B cell (primary cell): ENCODE measurements around the gene CDH13. TPM values are rescaled to one million over a fixed set of nuclear protein-coding genes. Genes with fewer than 3 reads are reported as not detected.
A peak's percentile ranks its signal among the peaks of the same experiment; 100 is the strongest.

Source experiments
- ATAC-seq: fragments of 200-7000 bp; cut with Tn5 transposase; one replicate; pipeline ENCODE4 v1.10.0; 2021; ENCODE audit warnings: low read depth, mild to moderate bottlenecking, moderate number of reproducible peaks, moderate library complexity
- CTCF ChIA-PET: fragments of 350-600 bp; sonication (Branson Sonifier 250); formaldehyde crosslinking; loops from one replicate; lab custom pipeline; 2021; ENCODE audit warnings: antibody characterized with exemption, inconsistent platforms; lab: Charles Lee
- POLR2A ChIA-PET: fragments of 350-600 bp; sonication (Branson Sonifier 250); formaldehyde crosslinking; loops from one replicate; lab custom pipeline; 2021; ENCODE audit warnings: antibody characterized with exemption; lab: Charles Lee
- DNase-seq: peaks from one replicate; pipeline ENCODE4 v3.0.0; 2013
- H2AFZ ChIP-seq: 2 replicates; pipeline ENCODE4 v1.6.1; 2012; ENCODE audit warnings: mild to moderate bottlenecking, low read depth, low read length; ENCODE audit not compliant: insufficient read depth, poor library complexity, severe bottlenecking
- H3K27ac ChIP-seq, 2 donors: 1 replicate in 1 of 2; 2 replicates in 1 of 2; pipeline ENCODE4 v1.5.1; 2012 to 2013; ENCODE audit warnings: low read length in 2 of 2, mild to moderate bottlenecking in 2 of 2, moderate library complexity in 1 of 2
- H3K27me3 ChIP-seq, 4 experiments: fragments of 200-600 bp in 1 of 4; sonication (generic) in 1 of 4; replicated peaks in 1 of 4; 1 replicate in 2 of 4; 2 replicates in 2 of 4; pipeline versions ENCODE4 v1.6.1 to v1.7.0; 2013 to 2016; ENCODE audit warnings: low read length in 3 of 4, mild to moderate bottlenecking in 2 of 4, mixed read lengths in 1 of 4, moderate library complexity in 1 of 4; ENCODE audit not compliant: insufficient read depth in 4 of 4, control insufficient read depth in 3 of 4; ENCODE audit errors: control extremely low read depth in 1 of 4
- H3K36me3 ChIP-seq, 2 experiments: replicated peaks in 1 of 2; 1 replicate in 1 of 2; 2 replicates in 1 of 2; pipeline versions ENCODE4 v1.6.1 to v1.7.1; 2013; ENCODE audit warnings: low read length in 1 of 2; ENCODE audit not compliant: insufficient read depth in 2 of 2, control insufficient read depth in 1 of 2; ENCODE audit errors: control extremely low read depth in 1 of 2, extremely low read depth in 1 of 2
- H3K4me1 ChIP-seq, 2 donors: fragments of 200-600 bp in 1 of 2; sonication (generic) in 1 of 2; 1 replicate in 1 of 2; 2 replicates in 1 of 2; pipeline versions ENCODE4 v1.5.1 to v1.6.1; 2013 to 2017; ENCODE audit warnings: low read length in 2 of 2; ENCODE audit not compliant: control insufficient read depth in 2 of 2, insufficient read depth in 2 of 2
- H3K4me2 ChIP-seq: replicated peaks from 2 replicates; pipeline ENCODE3; 2012; ENCODE audit warnings: mild to moderate bottlenecking, low read depth, low read length; ENCODE audit not compliant: poor library complexity, severe bottlenecking
- H3K4me3 ChIP-seq, 5 experiments: fragments of 200-600 bp in 1 of 5; sonication (generic) in 1 of 5; 1 replicate in 3 of 5; 2 replicates in 2 of 5; pipeline versions ENCODE4 v1.5.1 to v1.7.0; 2011 to 2016; ENCODE audit warnings: low read length in 4 of 5, mild to moderate bottlenecking in 4 of 5, low read depth in 2 of 5, control low read depth in 1 of 5, moderate library complexity in 1 of 5; ENCODE audit not compliant: insufficient read depth in 1 of 5; ENCODE audit errors: control extremely low read depth in 1 of 5, extremely low read depth in 1 of 5
- H3K79me2 ChIP-seq: fragments of 200-600 bp; sonication (generic); one replicate; pipeline ENCODE4 v1.6.0; 2016; ENCODE audit warnings: low read length; ENCODE audit not compliant: control insufficient read depth, insufficient read depth
- H3K9ac ChIP-seq: fragments of 200-600 bp; sonication (generic); 2 replicates; pipeline ENCODE4 v1.6.1; 2017; ENCODE audit warnings: mild to moderate bottlenecking, low read length, moderate library complexity
- H3K9me3 ChIP-seq, 3 donors: one replicate each; pipeline versions ENCODE4 v1.6.1 to v1.7.1; 2013; ENCODE audit warnings: low read length in 2 of 3; ENCODE audit not compliant: control insufficient read depth in 2 of 3, insufficient read depth in 1 of 3; ENCODE audit errors: control extremely low read depth in 1 of 3
- H4K20me1 ChIP-seq: 2 replicates; pipeline ENCODE4 v1.6.0; 2012; ENCODE audit warnings: mild to moderate bottlenecking, low read length; ENCODE audit not compliant: insufficient read depth, control insufficient read depth, poor library complexity, severe bottlenecking
- H3K27ac Mint-ChIP-seq: one replicate; pipeline ENCODE4 v1.8.0; 2021; ENCODE audit warnings: mixed read lengths
- H3K27me3 Mint-ChIP-seq: one replicate; pipeline ENCODE4 v1.8.0; 2021; ENCODE audit warnings: mixed read lengths
- H3K4me1 Mint-ChIP-seq: one replicate; pipeline ENCODE4 v1.8.0; 2021; ENCODE audit warnings: mixed read lengths
- H3K4me3 Mint-ChIP-seq: one replicate; pipeline ENCODE4 v1.8.0; 2021; ENCODE audit warnings: mixed read lengths
- H3K9me3 Mint-ChIP-seq: one replicate; pipeline ENCODE4 v1.8.0; 2022; ENCODE audit warnings: mixed read lengths; ENCODE audit not compliant: insufficient read depth
- EZH2 ChIP-seq: IDR thresholded peaks from 2 replicates; pipeline ENCODE4 v1.6.1; 2012; ENCODE audit warnings: borderline replicate concordance, low read depth, mild to moderate bottlenecking, moderate library complexity, low read length; ENCODE audit not compliant: insufficient read depth, poor library complexity, severe bottlenecking
- WGBS: methylation state at CpG from one replicate; pipeline ENCODE4 v1.1.5; 2013; ENCODE audit warnings: missing lambda C conversion rate; ENCODE audit not compliant: insufficient coverage; 5-methylcytosine and 5-hydroxymethylcytosine counted together
- intact Hi-C: fragments of 100-400 bp; cut with micrococcal nuclease; formaldehyde crosslinking; loops from one replicate; pipeline ENCODE4 v1.10.0; 2022
- polyA plus RNA-seq: library from polyadenylated mRNA; depleted of rRNA; stranded (reverse); fragments of >200 nt; gene quantifications from 2 replicates; pipeline ENCODE4 v1.2.3, GENCODE V29; 2012
- total RNA-seq, 2 donors: library from RNA; stranded (reverse); fragments of 120-200 nt in 1 of 2; gene quantifications; 1 replicate in 1 of 2; 2 replicates in 1 of 2; pipeline versions ENCODE4 v1.2.3 to v1.2.4, GENCODE V29; 2013 to 2022
- TF ChIP-seq, protein P1 (sequence below): fragments of 200-600 bp; IDR thresholded peaks from one replicate; pipeline ENCODE4 v1.8.0; 2022; ENCODE audit warnings: antibody characterized with exemption, mild to moderate bottlenecking

Gene CDH13
- total and polyA plus RNA-seq, 2 donors (not counting 1 experiment from before 2014, with no cell fraction given): not detected

DNA sequence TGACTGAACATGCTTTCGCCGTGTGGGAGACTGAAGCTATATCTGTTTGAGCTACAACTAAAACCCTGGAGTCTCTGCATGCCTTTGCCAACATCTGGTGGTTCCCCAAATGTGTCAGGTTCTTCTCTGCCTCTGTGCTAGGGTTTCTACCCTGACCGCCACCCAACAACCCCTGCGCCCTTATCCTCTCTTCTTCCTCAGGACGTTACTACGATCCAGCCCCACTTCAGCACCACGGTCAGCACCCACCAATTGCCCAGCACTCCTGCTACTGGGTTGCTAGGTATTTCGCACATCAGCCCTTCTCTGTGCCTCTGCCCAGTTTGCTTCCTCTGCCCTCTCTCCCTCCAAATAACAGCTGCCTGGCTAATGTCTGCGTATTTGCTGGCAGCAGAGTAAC, 1074.7 kb downstream of the CDH13 start:
- CTCF ChIA-PET: no interaction called here
- Mint-ChIP-seq H3K4me1 (no peaks in the 10 kb centered on the region), H3K4me3 (no peak overlapping the region)

DNA sequence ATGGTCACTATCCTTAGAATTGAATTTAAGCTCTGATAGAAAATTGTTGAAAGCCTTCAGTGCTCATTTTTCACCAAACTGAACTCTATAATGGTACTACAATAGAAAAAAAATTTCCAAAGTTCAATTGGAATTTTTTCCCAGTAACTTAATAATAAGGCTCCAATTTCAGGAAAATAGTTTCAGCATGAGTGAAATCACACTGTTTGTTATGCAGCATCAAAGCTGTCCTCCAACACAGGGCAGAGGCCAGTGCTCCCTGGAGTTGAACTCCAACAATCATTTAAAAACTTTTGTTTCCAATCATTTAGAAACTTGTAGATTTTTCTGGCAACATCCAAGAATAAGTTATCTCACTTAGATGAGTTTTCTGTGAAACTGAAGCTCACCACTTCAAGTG, 1077.9 kb downstream of the CDH13 start:
- no peak for TF ChIP-seq EZH2
- TF ChIP-seq, protein P1, sequence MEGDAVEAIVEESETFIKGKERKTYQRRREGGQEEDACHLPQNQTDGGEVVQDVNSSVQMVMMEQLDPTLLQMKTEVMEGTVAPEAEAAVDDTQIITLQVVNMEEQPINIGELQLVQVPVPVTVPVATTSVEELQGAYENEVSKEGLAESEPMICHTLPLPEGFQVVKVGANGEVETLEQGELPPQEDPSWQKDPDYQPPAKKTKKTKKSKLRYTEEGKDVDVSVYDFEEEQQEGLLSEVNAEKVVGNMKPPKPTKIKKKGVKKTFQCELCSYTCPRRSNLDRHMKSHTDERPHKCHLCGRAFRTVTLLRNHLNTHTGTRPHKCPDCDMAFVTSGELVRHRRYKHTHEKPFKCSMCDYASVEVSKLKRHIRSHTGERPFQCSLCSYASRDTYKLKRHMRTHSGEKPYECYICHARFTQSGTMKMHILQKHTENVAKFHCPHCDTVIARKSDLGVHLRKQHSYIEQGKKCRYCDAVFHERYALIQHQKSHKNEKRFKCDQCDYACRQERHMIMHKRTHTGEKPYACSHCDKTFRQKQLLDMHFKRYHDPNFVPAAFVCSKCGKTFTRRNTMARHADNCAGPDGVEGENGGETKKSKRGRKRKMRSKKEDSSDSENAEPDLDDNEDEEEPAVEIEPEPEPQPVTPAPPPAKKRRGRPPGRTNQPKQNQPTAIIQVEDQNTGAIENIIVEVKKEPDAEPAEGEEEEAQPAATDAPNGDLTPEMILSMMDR: no peak
- no peak overlapping the region for H3K27ac ChIP-seq
- no peak overlapping the region for H3K9ac ChIP-seq
- CTCF ChIA-PET: no interaction called here
- Mint-ChIP-seq H3K27ac (no peak overlapping the region), H3K4me3 (no peak overlapping the region), H3K4me1 (no peaks in the 10 kb centered on the region), H3K27me3 (peaks cover 14% of the 10 kb centered on the region), H3K9me3 (no peaks in the 10 kb centered on the region)
- H3K9me3 ChIP-seq: peaks cover 0 to 3% (median 0%) of the 10 kb centered on the region in 3 donors
- H3K4me2 ChIP-seq: no peak overlapping the region
- H4K20me1 ChIP-seq: no peaks in the 10 kb centered on the region
- intact Hi-C loops: no loop called here
- no peaks in the 10 kb centered on the region for H3K36me3 ChIP-seq
- peaks cover 0 to 12% (median 3%) of the 10 kb centered on the region in 4 experiments for H3K27me3 ChIP-seq
- H3K79me2 ChIP-seq: no peaks in the 10 kb centered on the region
- no peak overlapping the region for H2AFZ ChIP-seq
- H3K4me1 ChIP-seq: no peaks in the 10 kb centered on the region
- DNase-seq: no peak
- POLR2A ChIA-PET: no interaction called here
- no peak for ATAC-seq
- no peak overlapping the region for H3K4me3 ChIP-seq

More for the DNA sequence above, 1074.7 kb downstream of the CDH13 start:
- intact Hi-C loops: no loop called here
- 42% methylated on average over 8 of the region's 9 CpGs for WGBS
- Mint-ChIP-seq H3K27ac (no peak overlapping the region), H3K27me3 (peaks cover 17% of the 10 kb centered on the region), H3K9me3 (no peaks in the 10 kb centered on the region)
- DNase-seq (peak; percentile 3), ATAC-seq (no peak)
- no peaks in the 10 kb centered on the region for H3K79me2 ChIP-seq
- TF ChIP-seq EZH2: no peak
- TF ChIP-seq, protein P1: no peak
- H3K27me3 ChIP-seq: peaks cover 0 to 10% (median 3%) of the 10 kb centered on the region in 4 experiments
- H3K9ac ChIP-seq: no peak overlapping the region
- POLR2A ChIA-PET: no interaction called here
- no peak overlapping the region for H3K4me2 ChIP-seq
- no peaks in the 10 kb centered on the region for H4K20me1 ChIP-seq
- H3K4me1 ChIP-seq: no peaks in the 10 kb centered on the region
- no peak overlapping the region for H3K27ac ChIP-seq
- peaks cover 0 to 3% (median 0%) of the 10 kb centered on the region in 3 donors for H3K9me3 ChIP-seq
- no peak overlapping the region for H2AFZ ChIP-seq
- no peaks in the 10 kb centered on the region for H3K36me3 ChIP-seq
- H3K4me3 ChIP-seq: no peak overlapping the region
